HG03520 (cell line): Measurements from ENCODE around the gene CHRD.
"Not testable (repeated sequence)": the region's sequence is repeated elsewhere in the genome, so short reads cannot be mapped to it uniquely, and the experiment has no call there.

Experiments used
- ATAC-seq: cut with Tn5 transposase; IDR thresholded peaks from one replicate; pipeline ENCODE4 v1.9.1; 2021; ENCODE audit warnings: mild to moderate bottlenecking, moderate library complexity; ENCODE audit not compliant: unreplicated experiment

CHRD gene

DNA sequence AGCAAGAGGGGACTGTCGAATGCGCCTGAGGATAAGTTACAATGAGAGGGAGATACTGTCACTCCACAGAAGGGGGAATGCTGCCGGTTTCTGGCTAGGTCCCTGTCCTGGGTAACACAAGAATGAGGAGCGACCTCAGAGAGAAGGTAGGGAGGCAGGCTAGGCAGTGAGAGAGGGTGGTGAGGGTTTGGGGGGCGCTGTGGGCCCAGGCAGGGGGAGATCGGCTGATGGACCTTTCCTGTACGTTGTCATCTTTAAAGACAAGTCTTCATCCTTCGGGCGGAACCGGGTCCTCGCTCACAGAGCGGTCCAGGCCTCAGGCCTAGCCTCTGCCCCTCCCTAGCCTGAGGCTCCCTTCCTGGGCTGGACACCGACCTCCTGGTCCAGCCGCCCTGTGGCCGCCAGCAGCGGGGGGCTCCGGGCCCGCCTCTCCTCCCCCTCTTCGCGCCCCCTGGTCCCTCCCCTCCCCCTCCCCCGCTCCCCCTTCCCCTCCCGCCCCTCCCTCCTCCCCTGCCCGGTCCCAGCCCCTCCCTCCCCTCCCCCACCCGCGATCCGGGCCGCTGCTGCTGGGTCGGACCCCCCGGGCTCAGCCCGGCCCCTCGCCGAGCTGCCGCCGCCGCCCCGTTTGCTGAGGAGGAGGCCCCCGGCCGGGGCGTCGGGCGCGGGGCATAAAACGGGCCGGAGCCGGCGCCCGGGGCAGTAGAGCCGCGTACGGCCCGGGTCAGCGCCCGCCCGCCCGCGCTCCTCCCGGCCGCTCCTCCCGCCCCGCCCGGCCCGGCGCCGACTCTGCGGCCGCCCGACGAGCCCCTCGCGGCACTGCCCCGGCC lies at the start of gene CHRD:
Gene CHRD, plus strand, starts transcription at position 697 of the 827 bp plus-strand sequence. CDS start 265 bp downstream, outside the sequence.
- ATAC-seq: no peak

GRCh38 chr3:184332370-184333090 lies 47.3 kb upstream of the CHRD start:
- ATAC-seq: no peak

DNA sequence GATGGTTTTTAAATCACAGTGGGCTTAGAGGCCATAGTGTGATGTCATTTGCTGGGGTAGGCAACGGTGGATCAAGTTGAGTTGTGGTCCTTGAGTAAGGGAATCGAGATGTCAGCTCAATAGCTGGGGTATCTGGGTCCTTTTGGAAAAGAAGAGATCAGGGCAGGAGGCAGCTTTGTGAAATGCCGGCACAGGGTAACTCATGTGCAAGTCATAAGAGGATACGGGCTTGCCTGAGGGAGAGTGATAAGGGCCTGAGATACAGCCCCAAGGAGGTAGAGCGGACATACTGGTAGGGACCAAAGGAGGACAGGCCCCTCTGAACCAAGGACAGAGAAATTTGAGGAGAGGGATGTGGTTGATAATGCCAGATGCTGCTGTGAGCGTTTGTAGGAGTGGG lies 46.7 kb upstream of the CHRD start:
- ATAC-seq: no peak

- no peak for ATAC-seq
These were observed 46.2 kb upstream of the CHRD start for GRCh38 chr3:184333700-184334099.

GRCh38 chr3:184334470-184335158 lies 45.2 kb upstream of the CHRD start:
- no peak for ATAC-seq

- ATAC-seq: no peak
These were observed 44.6 kb upstream of the CHRD start for GRCh38 chr3:184335291-184335660.

GRCh38 chr3:184335661-184336546 lies 44.0 kb upstream of the CHRD start:
- no peak for ATAC-seq

- ATAC-seq: no peak
These were observed 43.1 kb upstream of the CHRD start for GRCh38 chr3:184336547-184337398.

GRCh38 chr3:184337399-184337714 lies 42.5 kb upstream of the CHRD start, which contains the start of gene FAM131A:
Gene FAM131A, plus strand, starts transcription at chr3:184337600. Its CDS starts 31 bp downstream, at chr3:184337631.
- no peak for ATAC-seq

DNA sequence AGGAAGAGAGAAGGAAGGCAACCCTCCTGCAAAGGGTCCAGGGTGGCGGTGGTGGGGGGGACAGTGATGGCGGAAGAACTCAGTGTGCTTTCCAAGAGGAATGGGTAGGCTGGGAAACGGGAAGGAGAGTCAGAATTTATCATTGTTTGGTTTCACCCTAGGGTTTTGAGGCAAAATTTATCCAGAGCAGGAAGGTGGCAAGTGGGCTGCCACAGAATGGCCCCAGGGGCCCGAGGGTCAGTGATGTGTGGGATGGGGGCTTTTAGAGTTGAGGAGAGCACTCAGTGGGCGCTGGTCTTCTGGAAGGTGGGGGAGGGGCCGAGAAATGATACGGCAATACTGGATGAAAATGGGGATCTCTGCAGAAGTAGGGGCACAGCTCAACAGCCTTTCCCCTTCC lies 41.9 kb upstream of the CHRD start:
- ATAC-seq: no peak

GRCh38 chr3:184338511-184338945 lies 41.3 kb upstream of the CHRD start:
- no peak for ATAC-seq

DNA sequence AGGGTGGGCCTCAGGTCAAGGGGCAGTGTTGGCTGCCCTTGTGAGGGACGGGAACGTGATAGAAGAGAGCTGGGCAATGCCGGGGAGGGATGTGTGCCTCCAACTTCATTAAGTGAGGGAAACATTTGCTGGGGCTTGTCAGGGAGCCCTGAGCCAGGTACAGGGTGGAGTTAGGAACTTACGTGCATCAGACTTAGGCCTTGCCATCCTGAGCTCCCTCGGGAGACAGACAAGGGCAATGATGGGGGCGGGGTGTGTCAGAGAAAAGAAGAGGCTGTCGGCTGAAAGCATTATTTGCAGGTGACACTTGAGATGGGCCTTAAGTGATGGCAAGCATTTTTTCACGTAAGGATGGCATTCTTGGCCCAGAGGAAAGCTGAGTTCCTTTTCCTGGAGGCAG lies 40.9 kb upstream of the CHRD start:
- no peak for ATAC-seq

- not testable (repeated sequence) for ATAC-seq
These were observed 40.3 kb upstream of the CHRD start for GRCh38 chr3:184339451-184340135.

DNA sequence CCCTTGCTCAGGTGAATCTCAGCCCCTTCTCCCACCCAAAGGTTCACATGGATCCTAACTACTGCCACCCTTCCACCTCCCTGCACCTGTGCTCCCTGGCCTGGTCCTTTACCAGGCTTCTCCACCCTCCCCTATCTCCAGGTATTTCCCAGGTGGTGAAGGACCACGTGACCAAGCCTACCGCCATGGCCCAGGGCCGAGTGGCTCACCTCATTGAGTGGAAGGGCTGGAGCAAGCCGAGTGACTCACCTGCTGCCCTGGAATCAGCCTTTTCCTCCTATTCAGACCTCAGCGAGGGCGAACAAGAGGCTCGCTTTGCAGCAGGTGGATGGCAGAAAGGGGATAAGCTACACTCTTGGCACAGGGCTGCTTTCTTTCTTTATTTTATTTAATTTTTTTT lies 37.9 kb upstream of the CHRD start:
- ATAC-seq: no peak

DNA sequence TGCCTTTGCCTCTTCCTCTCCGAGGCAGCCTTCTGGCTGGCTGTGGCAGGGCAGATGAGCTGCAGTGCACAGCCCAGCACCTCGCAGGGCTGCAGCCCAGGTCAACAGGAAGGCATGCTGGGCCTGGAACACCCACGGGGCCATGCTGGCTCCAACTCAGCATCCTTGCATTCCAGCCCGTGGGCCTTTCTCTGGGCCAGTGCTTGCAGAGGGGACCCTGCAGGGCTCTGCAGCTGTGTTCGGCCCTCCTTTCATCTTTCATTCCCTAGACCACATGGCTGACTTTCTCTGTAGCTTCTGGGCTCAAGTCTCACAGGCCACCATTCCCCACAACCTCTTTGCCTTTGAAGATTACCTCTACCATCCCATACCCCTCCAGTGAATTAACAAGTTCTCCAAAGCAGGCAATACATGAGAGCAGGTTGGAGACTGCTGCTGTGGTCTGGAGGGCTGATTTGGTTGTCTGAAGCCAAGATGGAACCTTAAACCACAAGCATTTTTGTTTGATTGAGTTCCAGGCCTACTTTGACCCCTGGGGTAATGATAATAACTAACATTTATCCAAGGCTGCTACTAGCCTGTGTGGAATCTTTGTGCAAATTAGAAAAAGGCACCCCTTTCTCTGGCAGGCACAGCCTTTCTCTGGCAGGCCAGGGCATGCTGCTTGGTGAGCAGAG lies 36.5 kb upstream of the CHRD start:
- ATAC-seq: no peak

DNA sequence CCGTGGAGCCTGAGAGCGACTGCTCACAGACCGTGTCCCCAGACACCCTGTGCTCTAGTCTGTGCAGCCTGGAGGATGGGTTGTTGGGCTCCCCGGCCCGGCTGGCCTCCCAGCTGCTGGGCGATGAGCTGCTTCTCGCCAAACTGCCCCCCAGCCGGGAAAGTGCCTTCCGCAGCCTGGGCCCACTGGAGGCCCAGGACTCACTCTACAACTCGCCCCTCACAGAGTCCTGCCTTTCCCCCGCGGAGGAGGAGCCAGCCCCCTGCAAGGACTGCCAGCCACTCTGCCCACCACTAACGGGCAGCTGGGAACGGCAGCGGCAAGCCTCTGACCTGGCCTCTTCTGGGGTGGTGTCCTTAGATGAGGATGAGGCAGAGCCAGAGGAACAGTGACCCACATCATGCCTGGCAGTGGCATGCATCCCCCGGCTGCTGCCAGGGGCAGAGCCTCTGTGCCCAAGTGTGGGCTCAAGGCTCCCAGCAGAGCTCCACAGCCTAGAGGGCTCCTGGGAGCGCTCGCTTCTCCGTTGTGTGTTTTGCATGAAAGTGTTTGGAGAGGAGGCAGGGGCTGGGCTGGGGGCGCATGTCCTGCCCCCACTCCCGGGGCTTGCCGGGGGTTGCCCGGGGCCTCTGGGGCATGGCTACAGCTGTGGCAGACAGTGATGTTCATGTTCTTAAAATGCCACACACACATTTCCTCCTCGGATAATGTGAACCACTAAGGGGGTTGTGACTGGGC lies 35.1 kb upstream of the CHRD start:
- ATAC-seq: no peak

- ATAC-seq: no peak
These were observed 34.3 kb upstream of the CHRD start for GRCh38 chr3:184345317-184346144.
